Prostate gland (tissue), 2 donors: ENCODE measurements around the gene SMIM22.

Experiments used
- POLR2A ChIP-seq: fragments of 450-650 bp; IDR thresholded peaks from one replicate; pipeline ENCODE4 v1.6.1; 2016; ENCODE audit warnings: antibody characterized with exemption, mild to moderate bottlenecking
- POLR2AphosphoS5 ChIP-seq: sonication (generic); formaldehyde crosslinking; IDR thresholded peaks from one replicate; pipeline ENCODE4 v1.6.1; 2017; ENCODE audit warnings: antibody characterized with exemption
- TF ChIP-seq, protein P1 (sequence below), 4 experiments: fragments of 200-600 bp in 2 of 4; fragments of 450-650 bp in 2 of 4; sonication (generic) in 2 of 4; IDR thresholded peaks; 1 replicate in 3 of 4; 2 replicates in 1 of 4; pipeline ENCODE4 v1.5.1; 2016 to 2019; ENCODE audit warnings: antibody characterized with exemption in 4 of 4, mild to moderate bottlenecking in 2 of 4, moderate library complexity in 2 of 4

- TF ChIP-seq POLR2A, result no peak
- TF ChIP-seq, protein P1, sequence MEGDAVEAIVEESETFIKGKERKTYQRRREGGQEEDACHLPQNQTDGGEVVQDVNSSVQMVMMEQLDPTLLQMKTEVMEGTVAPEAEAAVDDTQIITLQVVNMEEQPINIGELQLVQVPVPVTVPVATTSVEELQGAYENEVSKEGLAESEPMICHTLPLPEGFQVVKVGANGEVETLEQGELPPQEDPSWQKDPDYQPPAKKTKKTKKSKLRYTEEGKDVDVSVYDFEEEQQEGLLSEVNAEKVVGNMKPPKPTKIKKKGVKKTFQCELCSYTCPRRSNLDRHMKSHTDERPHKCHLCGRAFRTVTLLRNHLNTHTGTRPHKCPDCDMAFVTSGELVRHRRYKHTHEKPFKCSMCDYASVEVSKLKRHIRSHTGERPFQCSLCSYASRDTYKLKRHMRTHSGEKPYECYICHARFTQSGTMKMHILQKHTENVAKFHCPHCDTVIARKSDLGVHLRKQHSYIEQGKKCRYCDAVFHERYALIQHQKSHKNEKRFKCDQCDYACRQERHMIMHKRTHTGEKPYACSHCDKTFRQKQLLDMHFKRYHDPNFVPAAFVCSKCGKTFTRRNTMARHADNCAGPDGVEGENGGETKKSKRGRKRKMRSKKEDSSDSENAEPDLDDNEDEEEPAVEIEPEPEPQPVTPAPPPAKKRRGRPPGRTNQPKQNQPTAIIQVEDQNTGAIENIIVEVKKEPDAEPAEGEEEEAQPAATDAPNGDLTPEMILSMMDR (IDR thresholded peaks at IDR 0.05), result no peak
- TF ChIP-seq POLR2AphosphoS5, result no peak
These were observed 4.3 kb upstream of the SMIM22 start for GRCh38 chr16:4790871-4791270.
